DOHH2 (cell line): ENCODE results near the gene NFX1.

ENCODE experiments used
- H3F3A ChIP-seq: fragments of 200-600 bp; sonication (generic), shearing (Covaris generic); 2 replicates; pipeline ENCODE4 v1.6.0; 2016; ENCODE audit warnings: antibody characterized with exemption, mild to moderate bottlenecking; ENCODE audit not compliant: control insufficient read depth, insufficient read depth
- H3K27ac ChIP-seq: fragments of 200-600 bp; sonication (generic); 2 replicates; pipeline ENCODE4 v1.5.1; 2014; ENCODE audit warnings: low read depth, mild to moderate bottlenecking, low read length, moderate library complexity
- H3K27me3 ChIP-seq: fragments of 200-600 bp; sonication (generic); 2 replicates; pipeline ENCODE4 v1.6.1; 2014; ENCODE audit warnings: mild to moderate bottlenecking, low read length, mixed read lengths; ENCODE audit not compliant: control insufficient read depth
- H3K36me3 ChIP-seq: fragments of 200-600 bp; sonication (generic); 2 replicates; pipeline ENCODE4 v1.6.1; 2014; ENCODE audit warnings: mild to moderate bottlenecking, low read length, moderate library complexity, mixed read lengths; ENCODE audit not compliant: control insufficient read depth
- H3K4me1 ChIP-seq: fragments of 200-600 bp; sonication (generic); 2 replicates; pipeline ENCODE4 v1.6.1; 2014; ENCODE audit warnings: mild to moderate bottlenecking, low read length, mixed read lengths; ENCODE audit not compliant: control insufficient read depth
- H3K4me2 ChIP-seq: fragments of 200-600 bp; sonication (generic); 2 replicates; pipeline ENCODE4 v1.6.0; 2014; ENCODE audit warnings: mild to moderate bottlenecking, low read length, moderate library complexity
- H3K4me3 ChIP-seq: fragments of 200-600 bp; sonication (generic); 2 replicates; pipeline ENCODE4 v1.5.1; 2014; ENCODE audit warnings: mild to moderate bottlenecking, low read length, mixed read lengths
- H3K79me2 ChIP-seq: fragments of 200-600 bp; sonication (generic); 2 replicates; pipeline ENCODE4 v1.6.1; 2014; ENCODE audit warnings: mild to moderate bottlenecking, low read length, mixed read lengths; ENCODE audit not compliant: control insufficient read depth
- H3K9me2 ChIP-seq: fragments of 200-600 bp; sonication (generic); replicated peaks from 2 replicates; pipeline ENCODE4 v1.6.1; 2014; ENCODE audit warnings: mild to moderate bottlenecking, low read length, mixed read lengths; ENCODE audit not compliant: control insufficient read depth
- H3K9me3 ChIP-seq: fragments of 200-600 bp; sonication (generic); 2 replicates; pipeline ENCODE4 v1.6.1; 2014; ENCODE audit warnings: antibody characterized with exemption, low read length, mixed read lengths; ENCODE audit not compliant: control insufficient read depth, insufficient read depth
- H4K20me1 ChIP-seq: fragments of 200-600 bp; sonication (generic); 2 replicates; pipeline ENCODE4 v1.6.0; 2014; ENCODE audit warnings: low read depth, mild to moderate bottlenecking, antibody characterized with exemption, low read length, moderate library complexity; ENCODE audit not compliant: control insufficient read depth, insufficient read depth
- EZH2phosphoT487 ChIP-seq: fragments of 200-600 bp; sonication (generic); IDR thresholded peaks from 2 replicates; pipeline ENCODE4 v1.6.1; 2017; ENCODE audit warnings: borderline replicate concordance, mild to moderate bottlenecking, antibody characterized with exemption, low read length, moderate library complexity, mixed read lengths
- TF ChIP-seq, protein P1 (sequence below): fragments of 200-600 bp; sonication (generic); IDR thresholded peaks from one replicate; pipeline ENCODE4 v1.5.1; 2014; ENCODE audit warnings: antibody characterized with exemption, mild to moderate bottlenecking, low read depth, low read length; ENCODE audit not compliant: poor library complexity, severe bottlenecking

NFX1 gene

DNA sequence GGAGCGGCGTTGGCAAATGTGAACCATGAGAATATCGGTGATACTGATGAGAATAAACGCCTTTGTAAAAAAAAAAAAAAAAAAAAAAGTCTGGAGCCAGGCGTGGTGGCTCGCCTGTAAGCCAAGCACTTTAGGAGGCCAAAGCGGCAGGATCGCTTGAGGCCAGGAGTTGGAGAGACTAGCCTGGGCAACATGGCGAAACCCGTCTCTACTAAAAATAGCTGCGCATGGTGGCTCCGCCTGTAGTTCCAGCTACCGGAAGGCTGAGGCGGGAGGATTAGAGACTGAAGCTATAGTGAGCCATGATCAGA lies 425 bp upstream of the NFX1 start:
- H3K4me3 ChIP-seq = peak overlapping the region; percentile 99
- TF ChIP-seq EZH2phosphoT487 = no peak
- TF ChIP-seq, protein P1, sequence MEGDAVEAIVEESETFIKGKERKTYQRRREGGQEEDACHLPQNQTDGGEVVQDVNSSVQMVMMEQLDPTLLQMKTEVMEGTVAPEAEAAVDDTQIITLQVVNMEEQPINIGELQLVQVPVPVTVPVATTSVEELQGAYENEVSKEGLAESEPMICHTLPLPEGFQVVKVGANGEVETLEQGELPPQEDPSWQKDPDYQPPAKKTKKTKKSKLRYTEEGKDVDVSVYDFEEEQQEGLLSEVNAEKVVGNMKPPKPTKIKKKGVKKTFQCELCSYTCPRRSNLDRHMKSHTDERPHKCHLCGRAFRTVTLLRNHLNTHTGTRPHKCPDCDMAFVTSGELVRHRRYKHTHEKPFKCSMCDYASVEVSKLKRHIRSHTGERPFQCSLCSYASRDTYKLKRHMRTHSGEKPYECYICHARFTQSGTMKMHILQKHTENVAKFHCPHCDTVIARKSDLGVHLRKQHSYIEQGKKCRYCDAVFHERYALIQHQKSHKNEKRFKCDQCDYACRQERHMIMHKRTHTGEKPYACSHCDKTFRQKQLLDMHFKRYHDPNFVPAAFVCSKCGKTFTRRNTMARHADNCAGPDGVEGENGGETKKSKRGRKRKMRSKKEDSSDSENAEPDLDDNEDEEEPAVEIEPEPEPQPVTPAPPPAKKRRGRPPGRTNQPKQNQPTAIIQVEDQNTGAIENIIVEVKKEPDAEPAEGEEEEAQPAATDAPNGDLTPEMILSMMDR = no peak
- H3K79me2 ChIP-seq = peaks cover 49% of the 10 kb centered on the region
- H3K27ac ChIP-seq = peak overlapping the region; percentile 99
- H3K9me2 ChIP-seq = no peaks in the 10 kb centered on the region
- H3K36me3 ChIP-seq = peaks cover 47% of the 10 kb centered on the region
- peak overlapping the region; percentile 70 for H3K4me2 ChIP-seq
- H3F3A ChIP-seq = peaks cover 18% of the 10 kb centered on the region
- no peaks in the 10 kb centered on the region for H4K20me1 ChIP-seq
- H3K4me1 ChIP-seq = peaks cover 57% of the 10 kb centered on the region
- no peaks in the 10 kb centered on the region for H3K9me3 ChIP-seq
- H3K27me3 ChIP-seq = no peaks in the 10 kb centered on the region

DNA sequence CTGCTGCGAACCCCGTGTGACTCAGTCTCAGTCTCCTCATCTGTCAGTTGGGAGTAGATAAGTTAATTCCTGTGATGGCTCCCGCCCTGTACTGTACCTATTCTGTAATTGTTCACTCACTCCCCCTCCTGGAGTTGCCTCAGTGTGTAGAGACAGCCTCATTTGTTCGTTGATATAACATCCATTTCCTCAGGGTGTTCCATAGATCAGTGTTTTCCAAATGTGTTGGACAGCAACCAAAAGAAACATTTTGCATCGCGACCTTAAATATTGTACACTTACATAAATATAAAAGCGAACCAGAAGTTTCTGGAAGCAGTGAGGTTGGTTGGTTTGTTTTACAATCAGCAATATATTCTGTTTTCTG lies 698 bp downstream of the NFX1 start:
- H3K36me3 ChIP-seq = peaks cover 58% of the 10 kb centered on the region
- no peaks in the 10 kb centered on the region for H3K27me3 ChIP-seq
- peak overlapping the region; percentile 99 for H3K27ac ChIP-seq
- peak overlapping the region; percentile 70 for H3K4me2 ChIP-seq
- H3K4me1 ChIP-seq = peaks cover 68% of the 10 kb centered on the region
- TF ChIP-seq, protein P1 = peak; percentile 28
- no peak for TF ChIP-seq EZH2phosphoT487
- peak overlapping the region; percentile 99 for H3K4me3 ChIP-seq
- no peaks in the 10 kb centered on the region for H4K20me1 ChIP-seq
- H3K79me2 ChIP-seq = peaks cover 60% of the 10 kb centered on the region
- H3K9me2 ChIP-seq = no peaks in the 10 kb centered on the region
- no peaks in the 10 kb centered on the region for H3K9me3 ChIP-seq
- H3F3A ChIP-seq = peaks cover 29% of the 10 kb centered on the region

DNA sequence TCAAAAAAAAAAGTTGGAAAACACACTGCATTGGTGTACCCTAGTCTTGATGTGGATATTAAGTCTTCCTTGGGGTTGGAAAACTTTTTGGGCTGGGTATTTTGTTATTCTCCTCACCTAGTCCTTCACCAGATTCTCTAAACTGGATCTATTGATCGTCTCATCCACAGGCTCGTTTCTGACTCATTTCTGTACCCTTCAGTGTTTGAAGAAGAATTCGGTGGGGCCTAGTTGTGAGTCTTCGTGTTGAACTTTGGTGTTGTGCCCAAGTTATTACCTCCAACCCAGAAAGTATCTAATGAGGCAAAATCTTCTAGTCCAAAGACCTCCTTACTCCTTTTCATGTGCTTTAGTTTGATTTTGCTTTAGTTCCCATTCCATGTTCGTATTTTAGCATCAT lies 1.6 kb downstream of the NFX1 start:
- Histone ChIP-seq H3K4me3 (peak overlapping the region; percentile 99), H3K9me3 (no peaks in the 10 kb centered on the region), H3K27ac (peak overlapping the region; percentile 19; the same call in 1 of the 2 replicates), H3K27me3 (no peaks in the 10 kb centered on the region), H3K36me3 (peaks cover 67% of the 10 kb centered on the region), H3K4me2 (peak overlapping the region; percentile 70), H4K20me1 (no peaks in the 10 kb centered on the region), H3K79me2 (peaks cover 69% of the 10 kb centered on the region), H3F3A (peaks cover 38% of the 10 kb centered on the region), H3K4me1 (peaks cover 74% of the 10 kb centered on the region), H3K9me2 (no peaks in the 10 kb centered on the region)
- TF ChIP-seq EZH2phosphoT487 = no peak
- TF ChIP-seq, protein P1 = no peak
